GM12878 (cell line): Measurements from ENCODE around the gene SUGCT.

Source experiments
- POLR2A ChIP-seq: IDR thresholded peaks from 2 replicates; pipeline ENCODE4 v1.6.1; 2011; ENCODE audit warnings: low read depth, mild to moderate bottlenecking, low read length
- POLR2AphosphoS5 ChIP-seq: IDR thresholded peaks from 2 replicates; pipeline ENCODE4 v1.6.1; 2011; ENCODE audit warnings: mild to moderate bottlenecking, low read length, inconsistent platforms
- ZBED1 ChIP-seq: IDR thresholded peaks from 2 replicates; pipeline ENCODE4 v1.6.1; 2016; ENCODE audit warnings: borderline replicate concordance
- TF ChIP-seq, protein P1 (sequence below): fragments of 450-650 bp; IDR thresholded peaks from 2 replicates; pipeline ENCODE4 v1.6.1; 2017; ENCODE audit warnings: mild to moderate bottlenecking, moderate library complexity
- TF ChIP-seq, protein P2 (sequence below): IDR thresholded peaks from 2 replicates; pipeline ENCODE4 v1.6.1; 2012; ENCODE audit warnings: low read length, inconsistent platforms
- TF ChIP-seq, protein P3 (sequence below), 3 experiments: IDR thresholded peaks in 2 of 3; conservative IDR thresholded peaks in 1 of 3; 2 replicates each; pipeline ENCODE4 v1.5.1; 2011; ENCODE audit warnings: low read depth in 3 of 3, low read length in 3 of 3, mild to moderate bottlenecking in 3 of 3, control low read depth in 2 of 3, moderate library complexity in 2 of 3, inconsistent platforms in 1 of 3, mixed read lengths in 1 of 3; ENCODE audit not compliant: control insufficient read depth in 2 of 3, insufficient read depth in 1 of 3; ENCODE audit errors: extremely low read depth in 1 of 3

DNA sequence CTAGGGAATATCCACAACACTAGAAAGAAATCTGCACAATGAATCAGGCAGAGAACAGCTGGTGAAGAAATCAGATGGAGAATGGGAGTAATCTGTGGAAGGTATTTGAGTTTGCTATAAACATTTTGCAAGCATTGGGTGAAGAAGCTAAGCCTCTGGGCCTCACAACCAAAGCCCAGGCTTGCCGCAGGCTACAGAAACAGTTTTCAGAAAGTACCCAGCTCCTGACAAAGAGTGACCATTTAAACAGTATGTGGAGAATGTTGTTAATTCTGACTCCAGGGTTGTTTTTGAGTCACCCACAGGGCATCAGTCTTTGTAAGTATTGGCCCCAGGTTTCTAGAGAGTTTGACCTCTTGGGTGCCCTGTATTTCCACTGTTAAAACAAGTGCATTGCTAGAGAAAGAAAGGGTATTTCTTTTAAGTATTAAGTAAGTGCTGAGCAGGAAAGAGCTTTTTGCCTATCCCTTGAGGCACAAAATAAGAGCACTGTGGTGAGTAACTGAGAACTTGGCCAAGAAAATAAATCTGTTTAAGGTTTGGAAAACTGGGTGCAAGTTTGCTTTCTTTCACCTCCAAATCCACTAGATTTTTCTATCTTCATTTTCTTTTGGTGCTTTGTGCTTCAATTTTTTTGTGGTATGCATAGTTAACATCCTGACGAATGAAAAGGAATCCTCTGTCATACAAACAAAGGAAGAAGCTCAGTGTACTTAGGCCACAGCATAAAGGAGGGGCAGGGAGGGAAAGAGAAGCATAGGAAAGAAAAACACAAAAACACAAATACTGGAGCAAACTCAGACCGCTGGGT lies 691.8 kb downstream of the SUGCT start:
- TF ChIP-seq, protein P1, sequence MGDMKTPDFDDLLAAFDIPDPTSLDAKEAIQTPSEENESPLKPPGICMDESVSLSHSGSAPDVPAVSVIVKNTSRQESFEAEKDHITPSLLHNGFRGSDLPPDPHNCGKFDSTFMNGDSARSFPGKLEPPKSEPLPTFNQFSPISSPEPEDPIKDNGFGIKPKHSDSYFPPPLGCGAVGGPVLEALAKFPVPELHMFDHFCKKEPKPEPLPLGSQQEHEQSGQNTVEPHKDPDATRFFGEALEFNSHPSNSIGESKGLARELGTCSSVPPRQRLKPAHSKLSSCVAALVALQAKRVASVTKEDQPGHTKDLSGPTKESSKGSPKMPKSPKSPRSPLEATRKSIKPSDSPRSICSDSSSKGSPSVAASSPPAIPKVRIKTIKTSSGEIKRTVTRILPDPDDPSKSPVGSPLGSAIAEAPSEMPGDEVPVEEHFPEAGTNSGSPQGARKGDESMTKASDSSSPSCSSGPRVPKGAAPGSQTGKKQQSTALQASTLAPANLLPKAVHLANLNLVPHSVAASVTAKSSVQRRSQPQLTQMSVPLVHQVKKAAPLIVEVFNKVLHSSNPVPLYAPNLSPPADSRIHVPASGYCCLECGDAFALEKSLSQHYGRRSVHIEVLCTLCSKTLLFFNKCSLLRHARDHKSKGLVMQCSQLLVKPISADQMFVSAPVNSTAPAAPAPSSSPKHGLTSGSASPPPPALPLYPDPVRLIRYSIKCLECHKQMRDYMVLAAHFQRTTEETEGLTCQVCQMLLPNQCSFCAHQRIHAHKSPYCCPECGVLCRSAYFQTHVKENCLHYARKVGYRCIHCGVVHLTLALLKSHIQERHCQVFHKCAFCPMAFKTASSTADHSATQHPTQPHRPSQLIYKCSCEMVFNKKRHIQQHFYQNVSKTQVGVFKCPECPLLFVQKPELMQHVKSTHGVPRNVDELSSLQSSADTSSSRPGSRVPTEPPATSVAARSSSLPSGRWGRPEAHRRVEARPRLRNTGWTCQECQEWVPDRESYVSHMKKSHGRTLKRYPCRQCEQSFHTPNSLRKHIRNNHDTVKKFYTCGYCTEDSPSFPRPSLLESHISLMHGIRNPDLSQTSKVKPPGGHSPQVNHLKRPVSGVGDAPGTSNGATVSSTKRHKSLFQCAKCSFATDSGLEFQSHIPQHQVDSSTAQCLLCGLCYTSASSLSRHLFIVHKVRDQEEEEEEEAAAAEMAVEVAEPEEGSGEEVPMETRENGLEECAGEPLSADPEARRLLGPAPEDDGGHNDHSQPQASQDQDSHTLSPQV = no peak
- TF ChIP-seq POLR2A (no peak), ZBED1 (no peak), POLR2AphosphoS5 (no peak)
- TF ChIP-seq, protein P2, sequence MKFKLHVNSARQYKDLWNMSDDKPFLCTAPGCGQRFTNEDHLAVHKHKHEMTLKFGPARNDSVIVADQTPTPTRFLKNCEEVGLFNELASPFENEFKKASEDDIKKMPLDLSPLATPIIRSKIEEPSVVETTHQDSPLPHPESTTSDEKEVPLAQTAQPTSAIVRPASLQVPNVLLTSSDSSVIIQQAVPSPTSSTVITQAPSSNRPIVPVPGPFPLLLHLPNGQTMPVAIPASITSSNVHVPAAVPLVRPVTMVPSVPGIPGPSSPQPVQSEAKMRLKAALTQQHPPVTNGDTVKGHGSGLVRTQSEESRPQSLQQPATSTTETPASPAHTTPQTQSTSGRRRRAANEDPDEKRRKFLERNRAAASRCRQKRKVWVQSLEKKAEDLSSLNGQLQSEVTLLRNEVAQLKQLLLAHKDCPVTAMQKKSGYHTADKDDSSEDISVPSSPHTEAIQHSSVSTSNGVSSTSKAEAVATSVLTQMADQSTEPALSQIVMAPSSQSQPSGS = no peak
- TF ChIP-seq, protein P3, sequence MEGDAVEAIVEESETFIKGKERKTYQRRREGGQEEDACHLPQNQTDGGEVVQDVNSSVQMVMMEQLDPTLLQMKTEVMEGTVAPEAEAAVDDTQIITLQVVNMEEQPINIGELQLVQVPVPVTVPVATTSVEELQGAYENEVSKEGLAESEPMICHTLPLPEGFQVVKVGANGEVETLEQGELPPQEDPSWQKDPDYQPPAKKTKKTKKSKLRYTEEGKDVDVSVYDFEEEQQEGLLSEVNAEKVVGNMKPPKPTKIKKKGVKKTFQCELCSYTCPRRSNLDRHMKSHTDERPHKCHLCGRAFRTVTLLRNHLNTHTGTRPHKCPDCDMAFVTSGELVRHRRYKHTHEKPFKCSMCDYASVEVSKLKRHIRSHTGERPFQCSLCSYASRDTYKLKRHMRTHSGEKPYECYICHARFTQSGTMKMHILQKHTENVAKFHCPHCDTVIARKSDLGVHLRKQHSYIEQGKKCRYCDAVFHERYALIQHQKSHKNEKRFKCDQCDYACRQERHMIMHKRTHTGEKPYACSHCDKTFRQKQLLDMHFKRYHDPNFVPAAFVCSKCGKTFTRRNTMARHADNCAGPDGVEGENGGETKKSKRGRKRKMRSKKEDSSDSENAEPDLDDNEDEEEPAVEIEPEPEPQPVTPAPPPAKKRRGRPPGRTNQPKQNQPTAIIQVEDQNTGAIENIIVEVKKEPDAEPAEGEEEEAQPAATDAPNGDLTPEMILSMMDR (IDR thresholded peaks at IDR 0.05 in 2 of 3, conservative IDR thresholded peaks at IDR 0.05 in 1 of 3; ENCODE audit: control insufficient read depth in 2 of 3, extremely low read depth in 1 of 3, insufficient read depth in 1 of 3, low read depth in 3 of 3, low read length in 3 of 3) = no peak
